ENCODE measurements around the gene MAP4. TPM values are rescaled to one million over a fixed set of nuclear protein-coding genes. Genes with fewer than 3 reads are reported as not detected.
A peak's percentile ranks its signal among the peaks of the same experiment; 100 is the strongest.

Gene MAP4
- total RNA-seq, 1 experiment from 2014 or later = 140 TPM

- no peak overlapping the region for H3K27ac ChIP-seq (ENCODE audit: insufficient read length, low read depth, low read length)
- no peak overlapping the region for H3K23ac ChIP-seq (ENCODE audit: insufficient read length, low read depth, low read length)
- H3K79me1 ChIP-seq (ENCODE audit: insufficient read depth, low read depth, low read length, poor library complexity, severe bottlenecking) = no peaks in the 10 kb centered on the region
- H4K91ac ChIP-seq (ENCODE audit: insufficient read length, low read depth, low read length) = no peak overlapping the region
- no peaks in the 10 kb centered on the region for H3K79me2 ChIP-seq (ENCODE audit: insufficient read depth, low read length)
- H4K8ac ChIP-seq (replicated peaks; ENCODE audit: insufficient read length, low read depth, low read length) = no peak overlapping the region
- peak overlapping the region in 2 of 3 experiments; percentile 62 to 72; a peak in 1 of 7 replicates for H3K27ac Mint-ChIP-seq
- no peak overlapping the region for H2AK5ac ChIP-seq (ENCODE audit: insufficient read length, low read length)
- H3K14ac ChIP-seq (ENCODE audit: insufficient read depth, low read length) = no peak overlapping the region
- H3K23me2 ChIP-seq (ENCODE audit: insufficient read length, low read depth, low read length, poor library complexity, severe bottlenecking) = no peaks in the 10 kb centered on the region
- H3K9me3 ChIP-seq (ENCODE audit: control insufficient read depth, low read depth, low read length) = no peaks in the 10 kb centered on the region
- H3K4me1 ChIP-seq (ENCODE audit: insufficient read depth, low read length) = no peaks in the 10 kb centered on the region
- H3K36me3 Mint-ChIP-seq (ENCODE audit: insufficient read depth in 1 of 3, low read depth in 3 of 3) = peaks cover 20 to 65% (median 46%) of the 10 kb centered on the region in 3 experiments
- no peak for DNase-seq
- H2BK12ac ChIP-seq (ENCODE audit: insufficient read length, low read depth, low read length) = no peak overlapping the region
- H3K4me2 ChIP-seq (ENCODE audit: insufficient read depth, insufficient read length, low read length) = no peak overlapping the region
- no peak overlapping the region for H3K4ac ChIP-seq (ENCODE audit: low read depth, low read length)
- no peak overlapping the region for H4K5ac ChIP-seq (ENCODE audit: insufficient read length, low read depth, low read length)
- H2BK120ac ChIP-seq (ENCODE audit: low read depth, low read length, poor library complexity, severe bottlenecking) = no peak overlapping the region
- peaks cover 2% of the 10 kb centered on the region for H4K20me1 ChIP-seq (ENCODE audit: control insufficient read depth, insufficient read depth, insufficient read length)
- H3K9ac ChIP-seq (ENCODE audit: extremely low read depth, insufficient read length, low read length) = no peak overlapping the region
- H3K18ac ChIP-seq (ENCODE audit: insufficient read length, low read depth, low read length) = no peak overlapping the region
- no peaks in the 10 kb centered on the region for H3K9me3 Mint-ChIP-seq
- WGBS (ENCODE audit: extremely low coverage, insufficient read length, low lambda C conversion rate) = no CpG with 5 or more reads among the region's 8 CpGs
- no peak overlapping the region for H2BK20ac ChIP-seq (ENCODE audit: low read depth, low read length, poor library complexity, severe bottlenecking)
- H2AFZ ChIP-seq (ENCODE audit: low read length) = no peak overlapping the region
- no peak overlapping the region for H3K4me3 Mint-ChIP-seq
- H2BK15ac ChIP-seq (ENCODE audit: low read depth, low read length) = no peak overlapping the region
- TF ChIP-seq CTCF (conservative IDR thresholded peaks at IDR 0.05) = no peak
- H3K4me1 Mint-ChIP-seq = no peaks in the 10 kb centered on the region
- no peaks in the 10 kb centered on the region for H3K27me3 Mint-ChIP-seq (ENCODE audit: low read depth)
- H3T11ph ChIP-seq (ENCODE audit: low read length) = no peak overlapping the region
- no peak overlapping the region for H2BK5ac ChIP-seq (ENCODE audit: insufficient read length, low read length)
- H3K27me3 ChIP-seq (ENCODE audit: insufficient read depth, low read length) = no peaks in the 10 kb centered on the region
- H3K56ac ChIP-seq (ENCODE audit: insufficient read length, low read depth, low read length) = no peak overlapping the region
These were observed 202.6 kb downstream of the MAP4 start for GRCh38 chr3:47813551-47814177.

All from H9 (cell line).